Breast epithelium (tissue), 3 donors: Measurements from ENCODE around the gene ZC3H4.

ENCODE experiments used
- POLR2A ChIP-seq: fragments of 450-650 bp; IDR thresholded peaks from one replicate; pipeline ENCODE4 v1.6.1; 2016; ENCODE audit warnings: antibody characterized with exemption, mild to moderate bottlenecking, moderate library complexity
- POLR2AphosphoS5 ChIP-seq, 3 donors: sonication (generic); formaldehyde crosslinking; IDR thresholded peaks; one replicate each; pipeline ENCODE4 v1.6.1; 2017; ENCODE audit warnings: antibody characterized with exemption in 3 of 3
- TF ChIP-seq, protein P1 (sequence below), 3 donors: fragments of 450-650 bp; IDR thresholded peaks; one replicate each; pipeline ENCODE4 v1.5.1; 2016 to 2017; ENCODE audit warnings: antibody characterized with exemption in 3 of 3, mild to moderate bottlenecking in 3 of 3, moderate library complexity in 3 of 3

DNA sequence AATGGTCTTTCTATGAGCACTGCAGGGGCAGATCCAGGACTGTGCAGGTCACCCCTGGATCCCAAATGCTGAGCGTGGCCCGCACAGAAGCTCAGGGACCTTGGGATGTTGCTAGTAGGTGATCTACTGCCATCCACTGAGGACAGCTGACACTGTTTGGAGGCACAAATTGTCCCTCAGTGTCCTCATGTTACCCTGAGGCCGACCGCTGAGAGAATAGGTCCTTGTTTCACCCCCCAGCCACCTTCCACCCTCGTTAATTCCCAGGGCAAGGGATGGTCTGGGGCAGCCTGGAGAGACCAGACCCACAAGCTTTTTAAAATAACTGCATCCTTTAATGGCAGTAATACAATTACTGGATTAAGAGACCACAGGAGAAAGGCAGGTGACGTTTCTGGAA lies 49.7 kb downstream of the ZC3H4 start:
- TF ChIP-seq, protein P1, sequence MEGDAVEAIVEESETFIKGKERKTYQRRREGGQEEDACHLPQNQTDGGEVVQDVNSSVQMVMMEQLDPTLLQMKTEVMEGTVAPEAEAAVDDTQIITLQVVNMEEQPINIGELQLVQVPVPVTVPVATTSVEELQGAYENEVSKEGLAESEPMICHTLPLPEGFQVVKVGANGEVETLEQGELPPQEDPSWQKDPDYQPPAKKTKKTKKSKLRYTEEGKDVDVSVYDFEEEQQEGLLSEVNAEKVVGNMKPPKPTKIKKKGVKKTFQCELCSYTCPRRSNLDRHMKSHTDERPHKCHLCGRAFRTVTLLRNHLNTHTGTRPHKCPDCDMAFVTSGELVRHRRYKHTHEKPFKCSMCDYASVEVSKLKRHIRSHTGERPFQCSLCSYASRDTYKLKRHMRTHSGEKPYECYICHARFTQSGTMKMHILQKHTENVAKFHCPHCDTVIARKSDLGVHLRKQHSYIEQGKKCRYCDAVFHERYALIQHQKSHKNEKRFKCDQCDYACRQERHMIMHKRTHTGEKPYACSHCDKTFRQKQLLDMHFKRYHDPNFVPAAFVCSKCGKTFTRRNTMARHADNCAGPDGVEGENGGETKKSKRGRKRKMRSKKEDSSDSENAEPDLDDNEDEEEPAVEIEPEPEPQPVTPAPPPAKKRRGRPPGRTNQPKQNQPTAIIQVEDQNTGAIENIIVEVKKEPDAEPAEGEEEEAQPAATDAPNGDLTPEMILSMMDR (IDR thresholded peaks at IDR 0.05), result no peak
- no peak for TF ChIP-seq POLR2A
- TF ChIP-seq POLR2AphosphoS5 (IDR thresholded peaks at IDR 0.05), result no peak
